ENCODE measurements around the gene MEGF11.

GRCh38 chr15:66016199-66016598 is 237.4 kb downstream of the MEGF11 start:
- TF ChIP-seq CTCF (conservative IDR thresholded peaks at IDR 0.05; ENCODE audit: low read length) (peak; percentile 44), EZH2phosphoT487 (IDR thresholded peaks at IDR 0.05; ENCODE audit: borderline replicate concordance, low read depth, low read length) (no peak)
